Progenitor cell of endocrine pancreas (in vitro differentiated cells): ENCODE data around the gene ZBTB32. TPM values are rescaled to one million over a fixed set of nuclear protein-coding genes. Genes with fewer than 3 reads are reported as not detected.

Experiments
- DNase-seq: peaks from one replicate; pipeline ENCODE4 v3.0.0; 2021; ENCODE audit warnings: low spot score; ENCODE audit not compliant: unreplicated experiment
- H3K27ac Mint-ChIP-seq: 2 replicates; pipeline ENCODE4 v1.8.0; 2021; ENCODE audit warnings: mild to moderate bottlenecking, moderate library complexity, mixed read lengths
- H3K27me3 Mint-ChIP-seq: 2 replicates; pipeline ENCODE4 v1.8.0; 2021; ENCODE audit warnings: mixed read lengths
- H3K36me3 Mint-ChIP-seq: 2 replicates; pipeline ENCODE4 v1.8.0; 2022; ENCODE audit warnings: mixed read lengths; ENCODE audit not compliant: insufficient read depth
- H3K4me1 Mint-ChIP-seq: 2 replicates; pipeline ENCODE4 v1.8.0; 2021; ENCODE audit warnings: low read depth, mixed read lengths
- H3K4me3 Mint-ChIP-seq: 2 replicates; pipeline ENCODE4 v1.8.0; 2021; ENCODE audit warnings: low read depth, mild to moderate bottlenecking, moderate library complexity, mixed read lengths
- H3K9me3 Mint-ChIP-seq: 2 replicates; pipeline ENCODE4 v1.8.0; 2021; ENCODE audit warnings: low read depth, mixed read lengths
- CTCF ChIP-seq: fragments of 200-600 bp; sonication (generic); IDR thresholded peaks from one replicate; pipeline ENCODE4 v1.5.0; 2021; ENCODE audit warnings: antibody characterized with exemption, mild to moderate bottlenecking; ENCODE audit not compliant: unreplicated experiment
- total RNA-seq: library from RNA; stranded (reverse); gene quantifications from 2 replicates; pipeline ENCODE4 v1.2.1, GENCODE V29; 2021

The ZBTB32 gene
- total RNA-seq, 1 donor from 2014 or later, result not detected

- H3K4me3 Mint-ChIP-seq, result no peak overlapping the region
- no peaks in the 10 kb centered on the region for H3K27me3 Mint-ChIP-seq
- H3K9me3 Mint-ChIP-seq, result no peaks in the 10 kb centered on the region
- peaks cover 3% of the 10 kb centered on the region for H3K4me1 Mint-ChIP-seq
- H3K36me3 Mint-ChIP-seq, result peaks cover 19% of the 10 kb centered on the region
- H3K27ac Mint-ChIP-seq, result no peak overlapping the region
- DNase-seq, result no peak
- no peak for TF ChIP-seq CTCF
These were observed 33.9 kb downstream of the ZBTB32 start for GRCh38 chr19:35738021-35738886.

- peaks cover 3% of the 10 kb centered on the region for H3K4me1 Mint-ChIP-seq
- no peaks in the 10 kb centered on the region for H3K9me3 Mint-ChIP-seq
- H3K4me3 Mint-ChIP-seq, result no peak overlapping the region
- no peak overlapping the region for H3K27ac Mint-ChIP-seq
- TF ChIP-seq CTCF, result no peak
- H3K27me3 Mint-ChIP-seq, result no peaks in the 10 kb centered on the region
- DNase-seq, result no peak
- H3K36me3 Mint-ChIP-seq, result peaks cover 18% of the 10 kb centered on the region
These were observed 34.5 kb downstream of the ZBTB32 start for GRCh38 chr19:35738887-35739229.

- TF ChIP-seq CTCF, result no peak
- no peaks in the 10 kb centered on the region for H3K9me3 Mint-ChIP-seq
- peak overlapping the region; percentile 76 for H3K4me3 Mint-ChIP-seq
- H3K27me3 Mint-ChIP-seq, result no peaks in the 10 kb centered on the region
- peaks cover 13% of the 10 kb centered on the region for H3K36me3 Mint-ChIP-seq
- peak overlapping the region; percentile 45 for H3K27ac Mint-ChIP-seq
- peaks cover 4% of the 10 kb centered on the region for H3K4me1 Mint-ChIP-seq
- DNase-seq, result no peak
These were observed 35.1 kb downstream of the ZBTB32 start for GRCh38 chr19:35739275-35740107.

GRCh38 chr19:35740108-35740422 is 35.7 kb downstream of the ZBTB32 start:
- Mint-ChIP-seq H3K9me3 (no peaks in the 10 kb centered on the region), H3K36me3 (peaks cover 10% of the 10 kb centered on the region), H3K27ac (no peak overlapping the region), H3K4me1 (peaks cover 7% of the 10 kb centered on the region), H3K27me3 (no peaks in the 10 kb centered on the region), H3K4me3 (peak overlapping the region; percentile 76)
- DNase-seq, result no peak
- TF ChIP-seq CTCF, result no peak

GRCh38 chr19:35740423-35741202 is 36.3 kb downstream of the ZBTB32 start:
- peak; percentile 52 for TF ChIP-seq CTCF

More at GRCh38 chr19:35740423-35741202, 36.3 kb downstream of the ZBTB32 start:
- DNase-seq, result peak; percentile 94
- Mint-ChIP-seq H3K27me3 (no peaks in the 10 kb centered on the region), H3K4me3 (peak overlapping the region; percentile 76), H3K36me3 (peaks cover 9% of the 10 kb centered on the region), H3K9me3 (no peaks in the 10 kb centered on the region), H3K27ac (peak overlapping the region; percentile 98), H3K4me1 (peaks cover 9% of the 10 kb centered on the region)
